ENCODE measurements around the gene L1CAM. TPM values are rescaled to one million over a fixed set of nuclear protein-coding genes. Genes with fewer than 3 reads are reported as not detected.

Gene L1CAM
- total and polyA plus RNA-seq, 8 donors: 0.84 to 3.9 (median 1.2) TPM

- FAIRE-seq: no peak
- TF ChIP-seq, protein P1, sequence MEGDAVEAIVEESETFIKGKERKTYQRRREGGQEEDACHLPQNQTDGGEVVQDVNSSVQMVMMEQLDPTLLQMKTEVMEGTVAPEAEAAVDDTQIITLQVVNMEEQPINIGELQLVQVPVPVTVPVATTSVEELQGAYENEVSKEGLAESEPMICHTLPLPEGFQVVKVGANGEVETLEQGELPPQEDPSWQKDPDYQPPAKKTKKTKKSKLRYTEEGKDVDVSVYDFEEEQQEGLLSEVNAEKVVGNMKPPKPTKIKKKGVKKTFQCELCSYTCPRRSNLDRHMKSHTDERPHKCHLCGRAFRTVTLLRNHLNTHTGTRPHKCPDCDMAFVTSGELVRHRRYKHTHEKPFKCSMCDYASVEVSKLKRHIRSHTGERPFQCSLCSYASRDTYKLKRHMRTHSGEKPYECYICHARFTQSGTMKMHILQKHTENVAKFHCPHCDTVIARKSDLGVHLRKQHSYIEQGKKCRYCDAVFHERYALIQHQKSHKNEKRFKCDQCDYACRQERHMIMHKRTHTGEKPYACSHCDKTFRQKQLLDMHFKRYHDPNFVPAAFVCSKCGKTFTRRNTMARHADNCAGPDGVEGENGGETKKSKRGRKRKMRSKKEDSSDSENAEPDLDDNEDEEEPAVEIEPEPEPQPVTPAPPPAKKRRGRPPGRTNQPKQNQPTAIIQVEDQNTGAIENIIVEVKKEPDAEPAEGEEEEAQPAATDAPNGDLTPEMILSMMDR (IDR thresholded peaks at IDR 0.05): no peak
- H3K36me3 ChIP-seq: no peaks in the 10 kb centered on the region
- DNase-seq: peak in 1 of 6 donors; percentile 51
- peaks cover 0 to 44% (median 14%) of the 10 kb centered on the region in 4 donors for H3K27me3 ChIP-seq
- no peaks in the 10 kb centered on the region for H3K9me3 ChIP-seq
- WGBS, 2 donors: 52 to 59% methylated on average over 13 of the region's 13 CpGs
- H3K4me3 ChIP-seq: no peak overlapping the region
- H3K27ac ChIP-seq: no peak overlapping the region
- no peaks in the 10 kb centered on the region for H3K4me1 ChIP-seq
- intact Hi-C loops (cut with DNase I): no loop called here
- ATAC-seq: no peak
These were observed 1.8 kb downstream of the L1CAM start for GRCh38 chrX:153884136-153884535.

DNA sequence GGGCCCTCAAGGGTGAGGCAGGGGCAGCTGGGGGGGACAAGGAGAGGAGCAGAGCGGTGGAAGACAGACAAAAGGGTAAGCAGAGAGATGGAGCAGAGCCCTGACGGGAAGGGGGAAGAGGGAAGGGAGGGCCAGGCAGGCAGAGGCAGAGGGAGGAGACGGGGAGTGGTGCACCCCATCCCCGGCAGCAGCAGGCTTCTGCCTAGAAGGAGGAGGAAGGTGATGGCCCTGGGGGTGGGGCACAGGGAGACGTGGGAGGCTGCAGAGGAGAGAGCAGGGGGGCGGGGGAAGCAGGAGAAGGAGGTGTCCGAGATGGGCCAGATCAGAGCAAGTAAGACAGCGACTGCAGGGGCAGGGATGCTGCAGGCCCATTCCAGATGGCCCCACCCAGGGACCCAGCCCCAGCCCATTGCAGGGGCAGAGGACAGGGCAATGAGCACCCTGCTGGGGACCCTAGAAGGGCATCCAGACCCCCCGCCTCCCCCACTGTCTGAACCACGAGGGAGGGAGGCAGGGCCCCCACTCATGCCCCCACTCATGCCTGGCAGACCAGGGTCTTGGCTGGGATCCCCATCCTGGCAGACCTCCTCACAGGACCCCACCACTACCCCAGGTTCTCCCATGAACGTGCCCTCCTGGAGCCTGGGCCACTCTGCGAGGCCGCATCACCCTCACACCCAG, 2.7 kb downstream of the L1CAM start:
- DNase-seq: peak in 1 of 6 donors; percentile 53
- ATAC-seq: no peak
- FAIRE-seq: no peak
- Histone ChIP-seq H3K9me3 (no peaks in the 10 kb centered on the region), H3K4me3 (no peak overlapping the region), H3K27ac (no peak overlapping the region), H3K4me1 (no peaks in the 10 kb centered on the region), H3K27me3 (peaks cover 0 to 44% (median 13%) of the 10 kb centered on the region in 4 donors), H3K36me3 (no peaks in the 10 kb centered on the region)
- 39 to 51% methylated on average over 10 to 13 of the region's 13 CpGs for WGBS, 2 donors
- intact Hi-C loops (cut with DNase I): no loop called here
- TF ChIP-seq, protein P1 (IDR thresholded peaks at IDR 0.05): no peak

- 34 to 48% methylated on average over 7 of the region's 7 CpGs for WGBS, 2 donors
- H3K4me1 ChIP-seq: no peaks in the 10 kb centered on the region
- TF ChIP-seq, protein P1 (IDR thresholded peaks at IDR 0.05): no peak
- peak in 1 of 6 donors; percentile 52 for DNase-seq
- H3K27ac ChIP-seq: no peak overlapping the region
- FAIRE-seq: no peak
- no peak overlapping the region for H3K4me3 ChIP-seq
- H3K36me3 ChIP-seq: no peaks in the 10 kb centered on the region
- no peaks in the 10 kb centered on the region for H3K9me3 ChIP-seq
- H3K27me3 ChIP-seq: peaks cover 0 to 44% (median 14%) of the 10 kb centered on the region in 4 donors
- intact Hi-C loops (cut with DNase I): no loop called here
- ATAC-seq: no peak
These were observed 3.4 kb downstream of the L1CAM start for GRCh38 chrX:153882557-153882956.

- H3K27me3 ChIP-seq: peaks cover 0 to 41% (median 14%) of the 10 kb centered on the region in 4 donors
- H3K36me3 ChIP-seq: no peaks in the 10 kb centered on the region
- intact Hi-C loops (cut with DNase I): no loop called here
- ATAC-seq (no peak), FAIRE-seq (no peak), DNase-seq (peak in 1 of 6 donors; percentile 59)
- 34 to 36% methylated on average over 5 to 8 of the region's 8 CpGs for WGBS, 2 donors
- no peaks in the 10 kb centered on the region for H3K4me1 ChIP-seq
- no peak overlapping the region for H3K27ac ChIP-seq
- no peaks in the 10 kb centered on the region for H3K9me3 ChIP-seq
- TF ChIP-seq, protein P1 (IDR thresholded peaks at IDR 0.05): no peak
- no peak overlapping the region for H3K4me3 ChIP-seq
These were observed 3.9 kb downstream of the L1CAM start for GRCh38 chrX:153882086-153882498.

GRCh38 chrX:153881281-153881680, 4.7 kb downstream of the L1CAM start:
- no peak for FAIRE-seq
- Histone ChIP-seq H3K36me3 (no peaks in the 10 kb centered on the region), H3K4me1 (no peaks in the 10 kb centered on the region), H3K4me3 (no peak overlapping the region), H3K27ac (no peak overlapping the region), H3K27me3 (peaks cover 0 to 34% (median 10%) of the 10 kb centered on the region in 4 donors), H3K9me3 (no peaks in the 10 kb centered on the region)
- DNase-seq: peak in 1 of 6 donors; percentile 33
- TF ChIP-seq, protein P1 (IDR thresholded peaks at IDR 0.05): no peak
- WGBS, 2 donors: 62 to 66% methylated on average over 7 of the region's 7 CpGs
- intact Hi-C loops (cut with DNase I): no loop called here
- ATAC-seq: no peak
